H1 (cell line): ENCODE results near the gene AHRR. TPM values are rescaled to one million over a fixed set of nuclear protein-coding genes. Genes with fewer than 3 reads are reported as not detected.

Source experiments
- CREB1 ChIP-seq: IDR thresholded peaks from 2 replicates; pipeline ENCODE4 v1.6.1; 2012; ENCODE audit warnings: inconsistent platforms
- CTBP2 ChIP-seq: IDR thresholded peaks from 2 replicates; pipeline ENCODE4 v1.7.0; 2011; ENCODE audit warnings: borderline replicate concordance, mild to moderate bottlenecking, moderate library complexity, mixed read lengths, low read length; ENCODE audit not compliant: insufficient read depth, insufficient read length
- GABPA ChIP-seq: IDR thresholded peaks from 2 replicates; pipeline ENCODE4 v1.6.1; 2011; ENCODE audit warnings: mild to moderate bottlenecking, low read length, moderate library complexity, borderline replicate concordance; ENCODE audit not compliant: insufficient read depth
- JUN ChIP-seq: IDR thresholded peaks from 2 replicates; pipeline ENCODE4 v1.6.1; 2011; ENCODE audit warnings: low read depth, mild to moderate bottlenecking, improper control_type of control experiment, low read length
- TAF7 ChIP-seq: optimal IDR thresholded peaks from 2 replicates; pipeline ENCODE3; 2011; ENCODE audit warnings: low read depth, mild to moderate bottlenecking, inconsistent platforms, low read length, moderate library complexity, borderline replicate concordance
- TCF12 ChIP-seq: IDR thresholded peaks from 2 replicates; pipeline ENCODE4 v1.6.1; 2011; ENCODE audit warnings: low read depth, mild to moderate bottlenecking, low read length
- polyA plus RNA-seq, 7 experiments: library from polyadenylated mRNA; depleted of rRNA in 3 of 7; stranded (reverse) in 5 of 7; unstranded in 2 of 7; fragments of >200 nt in 5 of 7; fragments of 200-250 nt in 2 of 7; gene quantifications; 1 replicate in 5 of 7; 2 replicates in 1 of 7; 4 replicates in 1 of 7; pipeline versions ENCODE4 v1.2.1 to v1.2.3, GENCODE V29; 2011 to 2013; ENCODE audit warnings: missing spikeins in 2 of 7, mixed read lengths in 2 of 7
- total RNA-seq: library from RNA; stranded (reverse); fragmentation: NEBNext Ultra II Directional; extraction: Animal tissue kit (Norgen Biotek cat#: 25700); gene quantifications from 2 replicates; pipeline ENCODE4 v1.2.1, GENCODE V29; 2021
- TF ChIP-seq, protein P1 (sequence below): fragments of 300-600 bp; sonication (generic); IDR thresholded peaks from 2 replicates; pipeline ENCODE4 v1.7.1; 2012; ENCODE audit warnings: low read length, moderate library complexity, mild to moderate bottlenecking, inconsistent platforms; ENCODE audit not compliant: insufficient replicate concordance

The AHRR gene
- total and polyA plus RNA-seq, 2 of the 8 experiments (the other 6 are each of a cell fraction or from before 2014, with no cell fraction given), result 0.41 to 0.80 TPM

DNA sequence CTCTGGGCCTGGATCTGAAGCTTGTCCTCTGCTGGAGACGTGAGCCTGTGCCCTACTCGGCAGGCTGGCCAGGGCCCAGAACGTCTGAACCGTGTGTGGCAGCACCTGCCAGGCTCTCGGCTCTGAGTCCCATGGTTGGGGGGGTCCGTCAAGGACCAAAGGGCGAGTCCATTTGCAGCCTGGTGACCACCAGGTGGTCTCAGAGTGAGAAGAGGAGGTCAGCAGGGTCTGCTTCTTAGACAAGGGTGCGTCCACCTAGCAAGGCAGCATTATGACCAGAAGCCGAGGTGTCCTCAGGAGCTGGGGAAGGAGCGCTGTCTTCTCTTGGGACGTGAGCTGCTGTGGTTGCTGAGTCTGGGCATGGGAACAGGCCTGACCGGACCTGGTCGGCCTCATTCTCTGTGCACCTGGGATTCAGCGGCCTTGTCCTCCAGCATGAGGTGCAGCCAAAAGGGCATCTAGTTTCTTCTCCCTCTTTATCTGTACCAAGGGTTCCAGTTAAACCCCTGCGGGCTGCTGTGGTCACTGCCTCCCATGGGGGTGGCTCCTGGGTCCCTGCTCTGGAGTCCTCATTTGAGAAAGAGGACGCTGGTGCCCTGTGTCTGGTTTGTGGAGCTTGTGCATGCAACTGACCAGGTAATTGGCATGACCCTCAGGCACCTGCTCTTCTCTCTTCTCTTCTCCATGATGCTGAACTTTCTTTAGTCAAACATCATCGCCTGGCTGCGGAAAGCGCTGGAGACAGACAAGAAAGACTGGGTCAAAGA, 135.9 kb downstream of the AHRR start (continued):
- TF ChIP-seq GABPA, result no peak
- TF ChIP-seq TAF7, result no peak
- TF ChIP-seq, protein P1, sequence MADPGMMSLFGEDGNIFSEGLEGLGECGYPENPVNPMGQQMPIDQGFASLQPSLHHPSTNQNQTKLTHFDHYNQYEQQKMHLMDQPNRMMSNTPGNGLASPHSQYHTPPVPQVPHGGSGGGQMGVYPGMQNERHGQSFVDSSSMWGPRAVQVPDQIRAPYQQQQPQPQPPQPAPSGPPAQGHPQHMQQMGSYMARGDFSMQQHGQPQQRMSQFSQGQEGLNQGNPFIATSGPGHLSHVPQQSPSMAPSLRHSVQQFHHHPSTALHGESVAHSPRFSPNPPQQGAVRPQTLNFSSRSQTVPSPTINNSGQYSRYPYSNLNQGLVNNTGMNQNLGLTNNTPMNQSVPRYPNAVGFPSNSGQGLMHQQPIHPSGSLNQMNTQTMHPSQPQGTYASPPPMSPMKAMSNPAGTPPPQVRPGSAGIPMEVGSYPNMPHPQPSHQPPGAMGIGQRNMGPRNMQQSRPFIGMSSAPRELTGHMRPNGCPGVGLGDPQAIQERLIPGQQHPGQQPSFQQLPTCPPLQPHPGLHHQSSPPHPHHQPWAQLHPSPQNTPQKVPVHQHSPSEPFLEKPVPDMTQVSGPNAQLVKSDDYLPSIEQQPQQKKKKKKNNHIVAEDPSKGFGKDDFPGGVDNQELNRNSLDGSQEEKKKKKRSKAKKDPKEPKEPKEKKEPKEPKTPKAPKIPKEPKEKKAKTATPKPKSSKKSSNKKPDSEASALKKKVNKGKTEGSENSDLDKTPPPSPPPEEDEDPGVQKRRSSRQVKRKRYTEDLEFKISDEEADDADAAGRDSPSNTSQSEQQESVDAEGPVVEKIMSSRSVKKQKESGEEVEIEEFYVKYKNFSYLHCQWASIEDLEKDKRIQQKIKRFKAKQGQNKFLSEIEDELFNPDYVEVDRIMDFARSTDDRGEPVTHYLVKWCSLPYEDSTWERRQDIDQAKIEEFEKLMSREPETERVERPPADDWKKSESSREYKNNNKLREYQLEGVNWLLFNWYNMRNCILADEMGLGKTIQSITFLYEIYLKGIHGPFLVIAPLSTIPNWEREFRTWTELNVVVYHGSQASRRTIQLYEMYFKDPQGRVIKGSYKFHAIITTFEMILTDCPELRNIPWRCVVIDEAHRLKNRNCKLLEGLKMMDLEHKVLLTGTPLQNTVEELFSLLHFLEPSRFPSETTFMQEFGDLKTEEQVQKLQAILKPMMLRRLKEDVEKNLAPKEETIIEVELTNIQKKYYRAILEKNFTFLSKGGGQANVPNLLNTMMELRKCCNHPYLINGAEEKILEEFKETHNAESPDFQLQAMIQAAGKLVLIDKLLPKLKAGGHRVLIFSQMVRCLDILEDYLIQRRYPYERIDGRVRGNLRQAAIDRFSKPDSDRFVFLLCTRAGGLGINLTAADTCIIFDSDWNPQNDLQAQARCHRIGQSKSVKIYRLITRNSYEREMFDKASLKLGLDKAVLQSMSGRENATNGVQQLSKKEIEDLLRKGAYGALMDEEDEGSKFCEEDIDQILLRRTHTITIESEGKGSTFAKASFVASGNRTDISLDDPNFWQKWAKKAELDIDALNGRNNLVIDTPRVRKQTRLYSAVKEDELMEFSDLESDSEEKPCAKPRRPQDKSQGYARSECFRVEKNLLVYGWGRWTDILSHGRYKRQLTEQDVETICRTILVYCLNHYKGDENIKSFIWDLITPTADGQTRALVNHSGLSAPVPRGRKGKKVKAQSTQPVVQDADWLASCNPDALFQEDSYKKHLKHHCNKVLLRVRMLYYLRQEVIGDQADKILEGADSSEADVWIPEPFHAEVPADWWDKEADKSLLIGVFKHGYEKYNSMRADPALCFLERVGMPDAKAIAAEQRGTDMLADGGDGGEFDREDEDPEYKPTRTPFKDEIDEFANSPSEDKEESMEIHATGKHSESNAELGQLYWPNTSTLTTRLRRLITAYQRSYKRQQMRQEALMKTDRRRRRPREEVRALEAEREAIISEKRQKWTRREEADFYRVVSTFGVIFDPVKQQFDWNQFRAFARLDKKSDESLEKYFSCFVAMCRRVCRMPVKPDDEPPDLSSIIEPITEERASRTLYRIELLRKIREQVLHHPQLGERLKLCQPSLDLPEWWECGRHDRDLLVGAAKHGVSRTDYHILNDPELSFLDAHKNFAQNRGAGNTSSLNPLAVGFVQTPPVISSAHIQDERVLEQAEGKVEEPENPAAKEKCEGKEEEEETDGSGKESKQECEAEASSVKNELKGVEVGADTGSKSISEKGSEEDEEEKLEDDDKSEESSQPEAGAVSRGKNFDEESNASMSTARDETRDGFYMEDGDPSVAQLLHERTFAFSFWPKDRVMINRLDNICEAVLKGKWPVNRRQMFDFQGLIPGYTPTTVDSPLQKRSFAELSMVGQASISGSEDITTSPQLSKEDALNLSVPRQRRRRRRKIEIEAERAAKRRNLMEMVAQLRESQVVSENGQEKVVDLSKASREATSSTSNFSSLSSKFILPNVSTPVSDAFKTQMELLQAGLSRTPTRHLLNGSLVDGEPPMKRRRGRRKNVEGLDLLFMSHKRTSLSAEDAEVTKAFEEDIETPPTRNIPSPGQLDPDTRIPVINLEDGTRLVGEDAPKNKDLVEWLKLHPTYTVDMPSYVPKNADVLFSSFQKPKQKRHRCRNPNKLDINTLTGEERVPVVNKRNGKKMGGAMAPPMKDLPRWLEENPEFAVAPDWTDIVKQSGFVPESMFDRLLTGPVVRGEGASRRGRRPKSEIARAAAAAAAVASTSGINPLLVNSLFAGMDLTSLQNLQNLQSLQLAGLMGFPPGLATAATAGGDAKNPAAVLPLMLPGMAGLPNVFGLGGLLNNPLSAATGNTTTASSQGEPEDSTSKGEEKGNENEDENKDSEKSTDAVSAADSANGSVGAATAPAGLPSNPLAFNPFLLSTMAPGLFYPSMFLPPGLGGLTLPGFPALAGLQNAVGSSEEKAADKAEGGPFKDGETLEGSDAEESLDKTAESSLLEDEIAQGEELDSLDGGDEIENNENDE, result no peak
- TF ChIP-seq JUN, result no peak
- no peak for TF ChIP-seq TCF12
- TF ChIP-seq CTBP2, result no peak
- no peak for TF ChIP-seq CREB1
